Testis (tissue), 3 donors: Measurements from ENCODE around the gene ADAMTS12. TPM values are rescaled to one million over a fixed set of nuclear protein-coding genes. Genes with fewer than 3 reads are reported as not detected.

Source experiments
- DNase-seq: peaks from one replicate; pipeline ENCODE4 v3.0.0-alpha.2; 2019
- H3K27ac ChIP-seq, 2 donors: fragments of 200-600 bp; sonication (generic); one replicate each; pipeline ENCODE4 v1.5.1; 2019
- H3K27me3 ChIP-seq: fragments of 200-600 bp; sonication (generic); one replicate; pipeline ENCODE4 v1.5.1; 2019
- H3K36me3 ChIP-seq: fragments of 200-600 bp; sonication (generic); one replicate; pipeline ENCODE4 v1.5.1; 2017; ENCODE audit warnings: low read depth; ENCODE audit errors: missing control alignments
- H3K4me1 ChIP-seq: fragments of 200-600 bp; sonication (generic); one replicate; pipeline ENCODE4 v1.5.1; 2019
- H3K4me3 ChIP-seq, 2 donors: fragments of 200-600 bp; sonication (generic); one replicate each; pipeline ENCODE4 v1.5.1; 2017 to 2019
- H3K9me3 ChIP-seq: fragments of 200-600 bp; sonication (generic); one replicate; pipeline ENCODE4 v1.5.1; 2017
- POLR2A ChIP-seq: fragments of 450-650 bp; IDR thresholded peaks from one replicate; pipeline ENCODE4 v1.6.1; 2017; ENCODE audit warnings: antibody characterized with exemption, mild to moderate bottlenecking, moderate library complexity
- WGBS, 2 donors: methylation state at CpG; one replicate each; pipeline ENCODE4 v1.1.5; 2018; 5-methylcytosine and 5-hydroxymethylcytosine counted together
- intact Hi-C: fragments of 100-400 bp; cut with DNase I; formaldehyde crosslinking; loops from one replicate; pipeline ENCODE4 v1.15.1; 2023; ENCODE audit warnings: low total_unique reads
- polyA plus RNA-seq: library from polyadenylated mRNA; stranded (reverse); fragments of 350-450 nt; fragmentation: Illumina TruSeq; extraction: RNeasy Lipid Tissue Mini Kit (QIAGEN cat#74804); gene quantifications from one replicate; pipeline ENCODE4 v1.2.3, GENCODE V29; 2014; ENCODE audit warnings: low read depth, low replicate concordance; ENCODE audit not compliant: insufficient read depth
- total RNA-seq, 2 donors: library from RNA; depleted of rRNA; stranded (reverse); fragments of >200 nt; gene quantifications; one replicate each; pipeline ENCODE4 v1.2.3, GENCODE V29; 2016
- TF ChIP-seq, protein P1 (sequence below), 3 experiments: fragments of 450-650 bp in 2 of 3; fragments of 200-600 bp in 1 of 3; sonication (generic) in 1 of 3; IDR thresholded peaks; one replicate each; pipeline ENCODE4 v1.5.1; 2016 to 2019; ENCODE audit warnings: antibody characterized with exemption in 3 of 3, mild to moderate bottlenecking in 2 of 3, moderate library complexity in 1 of 3

Gene ADAMTS12
- total and polyA plus RNA-seq, 3 donors from 2014 or later, result 4.9 to 9.3 (median 7.5) TPM

DNA sequence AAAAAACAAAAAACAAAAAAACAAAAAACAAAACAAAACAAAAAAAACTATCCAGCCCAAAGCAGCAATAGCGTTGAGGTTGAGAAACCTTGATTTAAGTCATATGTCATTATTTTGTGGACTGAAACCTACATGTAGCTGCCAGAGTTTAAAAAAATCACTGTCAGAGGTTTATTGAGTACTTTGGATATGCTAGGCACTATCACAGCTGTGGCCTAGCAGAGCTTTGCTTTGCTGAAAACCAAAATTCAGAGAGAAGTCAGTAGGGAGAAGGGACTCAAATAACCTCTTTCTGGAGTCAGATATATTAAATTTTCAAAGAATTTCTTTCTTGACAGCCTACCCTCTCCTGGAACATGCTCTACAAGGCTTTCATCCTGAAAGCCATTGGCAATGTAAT is 299.5 kb downstream of the ADAMTS12 start:
- intact Hi-C loops, result no loop called here
- 88 to 94% methylated on average over 1 of the region's 1 CpG for WGBS, 2 donors

DNA sequence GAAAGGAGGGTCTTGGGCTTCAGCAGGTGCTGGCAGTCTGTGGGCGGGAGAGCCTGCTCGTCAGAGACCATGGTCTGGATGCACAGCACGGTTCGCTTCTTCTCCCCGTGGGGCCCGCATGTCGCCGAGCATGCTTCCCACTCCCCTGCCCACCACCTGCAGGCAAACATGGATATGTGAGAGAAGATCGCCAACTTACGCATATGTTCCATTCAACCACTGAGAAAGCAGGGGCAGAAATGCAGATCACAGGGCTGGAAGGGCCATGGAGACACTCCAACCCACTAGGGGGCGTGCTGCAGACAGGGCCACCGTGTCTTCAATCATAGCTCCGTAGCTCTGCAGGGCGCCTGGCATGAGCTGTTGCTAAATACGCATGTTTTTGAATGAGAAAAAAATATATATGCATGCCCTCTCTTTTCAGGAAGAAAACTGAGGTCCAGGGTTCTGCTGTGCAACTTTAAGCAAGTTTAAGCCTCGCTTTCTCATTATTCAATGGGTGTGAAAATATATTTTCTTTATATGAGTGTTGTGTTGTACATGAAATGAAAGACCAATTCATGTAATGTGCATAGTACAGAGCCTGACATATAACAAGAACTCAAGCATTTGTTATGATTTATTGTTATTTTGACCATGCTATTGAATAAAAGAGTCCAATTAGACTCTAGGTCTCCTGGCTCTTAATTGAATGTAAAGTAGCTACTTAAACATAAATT is 303.0 kb downstream of the ADAMTS12 start:
- no peaks in the 10 kb centered on the region for H3K27me3 ChIP-seq
- no peaks in the 10 kb centered on the region for H3K36me3 ChIP-seq
- intact Hi-C loops, result no loop called here
- no peak overlapping the region for H3K27ac ChIP-seq
- DNase-seq, result peak; percentile 80
- no peak overlapping the region for H3K4me3 ChIP-seq
- 56 to 67% methylated on average over 14 to 16 of the region's 16 CpGs for WGBS, 2 donors
- TF ChIP-seq POLR2A, result no peak
- TF ChIP-seq, protein P1, sequence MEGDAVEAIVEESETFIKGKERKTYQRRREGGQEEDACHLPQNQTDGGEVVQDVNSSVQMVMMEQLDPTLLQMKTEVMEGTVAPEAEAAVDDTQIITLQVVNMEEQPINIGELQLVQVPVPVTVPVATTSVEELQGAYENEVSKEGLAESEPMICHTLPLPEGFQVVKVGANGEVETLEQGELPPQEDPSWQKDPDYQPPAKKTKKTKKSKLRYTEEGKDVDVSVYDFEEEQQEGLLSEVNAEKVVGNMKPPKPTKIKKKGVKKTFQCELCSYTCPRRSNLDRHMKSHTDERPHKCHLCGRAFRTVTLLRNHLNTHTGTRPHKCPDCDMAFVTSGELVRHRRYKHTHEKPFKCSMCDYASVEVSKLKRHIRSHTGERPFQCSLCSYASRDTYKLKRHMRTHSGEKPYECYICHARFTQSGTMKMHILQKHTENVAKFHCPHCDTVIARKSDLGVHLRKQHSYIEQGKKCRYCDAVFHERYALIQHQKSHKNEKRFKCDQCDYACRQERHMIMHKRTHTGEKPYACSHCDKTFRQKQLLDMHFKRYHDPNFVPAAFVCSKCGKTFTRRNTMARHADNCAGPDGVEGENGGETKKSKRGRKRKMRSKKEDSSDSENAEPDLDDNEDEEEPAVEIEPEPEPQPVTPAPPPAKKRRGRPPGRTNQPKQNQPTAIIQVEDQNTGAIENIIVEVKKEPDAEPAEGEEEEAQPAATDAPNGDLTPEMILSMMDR (IDR thresholded peaks at IDR 0.05), result peak in 2 of 3 experiments; percentile 30 to 49
- no peaks in the 10 kb centered on the region for H3K4me1 ChIP-seq
- H3K9me3 ChIP-seq, result no peaks in the 10 kb centered on the region

More for the DNA sequence above, 299.5 kb downstream of the ADAMTS12 start:
- H3K9me3 ChIP-seq, result no peaks in the 10 kb centered on the region
- H3K36me3 ChIP-seq, result no peaks in the 10 kb centered on the region
- H3K27me3 ChIP-seq, result no peaks in the 10 kb centered on the region
- H3K4me3 ChIP-seq, result no peak overlapping the region
- no peak overlapping the region for H3K27ac ChIP-seq
- no peak for DNase-seq
- H3K4me1 ChIP-seq, result no peaks in the 10 kb centered on the region
- TF ChIP-seq, protein P1 (IDR thresholded peaks at IDR 0.05), result no peak
- TF ChIP-seq POLR2A, result no peak

DNA sequence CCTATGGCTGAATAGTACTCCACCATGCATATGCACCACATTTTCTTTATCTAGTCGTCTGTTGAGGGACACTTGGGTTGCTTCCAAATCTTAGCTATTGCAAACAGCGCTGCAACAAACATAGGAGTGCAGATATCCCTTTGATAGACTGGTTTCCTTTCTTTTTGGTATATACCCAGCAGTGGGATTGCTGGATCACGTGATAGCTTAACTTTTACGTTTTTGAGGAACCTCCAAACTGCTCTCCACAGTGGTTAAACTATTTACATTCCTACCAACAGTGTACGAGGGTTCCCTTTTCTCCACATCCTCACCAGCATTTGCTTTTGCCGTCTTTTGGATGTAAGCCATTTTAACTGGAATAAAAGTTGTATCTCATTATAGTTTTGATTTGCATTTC is 308.5 kb downstream of the ADAMTS12 start:
- TF ChIP-seq POLR2A, result no peak
- intact Hi-C loops, result no loop called here
- H3K27me3 ChIP-seq, result no peaks in the 10 kb centered on the region
- no peak overlapping the region for H3K4me3 ChIP-seq
- no peaks in the 10 kb centered on the region for H3K36me3 ChIP-seq
- 81 to 82% methylated on average over 6 of the region's 6 CpGs for WGBS, 2 donors
- H3K9me3 ChIP-seq, result no peaks in the 10 kb centered on the region
- no peak for DNase-seq
- no peaks in the 10 kb centered on the region for H3K4me1 ChIP-seq
- no peak overlapping the region for H3K27ac ChIP-seq

DNA sequence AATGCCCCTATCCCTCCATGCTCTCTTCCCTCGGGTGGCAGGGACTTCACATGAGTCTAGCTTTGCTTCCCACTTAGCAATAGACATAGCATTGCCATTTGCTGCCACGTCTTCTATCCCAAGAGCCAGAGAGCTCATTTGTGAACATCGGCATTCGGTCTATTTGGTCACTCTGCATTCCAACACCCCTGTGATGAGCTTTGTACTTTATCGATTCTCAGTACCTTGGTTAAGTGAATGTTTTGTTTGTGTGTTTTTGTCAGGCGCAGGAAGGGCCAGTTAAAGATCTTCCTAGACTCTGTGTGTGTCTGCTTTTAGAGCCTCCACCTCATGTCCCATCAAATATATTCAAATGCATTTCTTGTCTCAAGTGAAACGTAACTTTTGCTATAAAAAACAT is 309.4 kb downstream of the ADAMTS12 start:
- Histone ChIP-seq H3K36me3 (no peaks in the 10 kb centered on the region), H3K9me3 (no peaks in the 10 kb centered on the region), H3K27ac (no peak overlapping the region), H3K4me3 (no peak overlapping the region), H3K4me1 (no peaks in the 10 kb centered on the region), H3K27me3 (no peaks in the 10 kb centered on the region)
- WGBS, 2 donors, result 88 to 91% methylated on average over 7 of the region's 7 CpGs
- intact Hi-C loops, result no loop called here
- TF ChIP-seq, protein P1 (IDR thresholded peaks at IDR 0.05), result no peak
- TF ChIP-seq POLR2A, result no peak
- DNase-seq, result no peak

DNA sequence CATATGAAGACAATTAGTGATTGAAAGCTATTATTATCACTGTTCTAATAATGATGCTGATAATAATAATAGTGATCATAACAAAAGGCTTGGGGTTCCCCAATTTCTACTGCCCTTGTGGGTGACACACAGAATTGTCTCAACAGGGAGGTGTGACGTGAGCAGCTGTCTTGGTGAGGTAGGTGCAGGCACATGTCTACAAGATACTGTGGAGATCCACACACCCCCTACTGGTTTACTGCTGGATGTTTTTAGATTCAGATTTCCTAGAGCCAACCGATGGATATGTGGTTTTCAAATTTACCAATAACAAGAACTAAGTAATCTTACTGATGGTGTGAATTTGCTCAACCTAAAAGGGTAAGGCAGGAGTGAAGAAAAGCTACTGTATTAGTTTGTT is 312.0 kb downstream of the ADAMTS12 start:
- Histone ChIP-seq H3K27me3 (no peaks in the 10 kb centered on the region), H3K4me3 (no peak overlapping the region), H3K9me3 (no peaks in the 10 kb centered on the region), H3K4me1 (no peaks in the 10 kb centered on the region), H3K27ac (no peak overlapping the region), H3K36me3 (no peaks in the 10 kb centered on the region)
- intact Hi-C loops, result no loop called here
- WGBS, 2 donors, result 78 to 93% methylated on average over 2 of the region's 2 CpGs
- TF ChIP-seq, protein P1 (IDR thresholded peaks at IDR 0.05), result no peak
- TF ChIP-seq POLR2A, result no peak
- no peak for DNase-seq
